K562 (cell line): ENCODE data around the gene ZNF563. TPM values are rescaled to one million over a fixed set of nuclear protein-coding genes. Genes with fewer than 3 reads are reported as not detected.

Experiments
- ATAC-seq: fragments of 200-7000 bp; cut with Tn5 transposase; 3 replicates; pipeline ENCODE4 v1.9.1; 2020; ENCODE audit warnings: moderate library complexity
- BruUV-seq: library from RNA; stranded (reverse); fragments of 400-500 nt; replicated peaks from 2 replicates; lab custom pipeline; 2021; lab: Mats Ljungman, UMichigan
- CTCF ChIA-PET: fragments of 300-600 bp; formaldehyde crosslinking; extraction: SDS; loops from one replicate; lab custom pipeline; 2021; ENCODE audit warnings: low intra/inter-chr PET ratio; lab: Yijun Ruan, JAX
- POLR2A ChIA-PET: fragments of 300-600, 350-650 bp; sonication (Branson Sonifier 250); formaldehyde crosslinking; extraction: SDS; loops from one replicate; lab custom pipeline; 2021; ENCODE audit warnings: antibody characterized with exemption, inconsistent platforms; lab: Yijun Ruan, JAX
- DNase-seq, 4 experiments: peaks; one replicate each; pipeline versions ENCODE4 v3.0.0 to v3.0.0-alpha.2; 2011 to 2018; ENCODE audit warnings: low spot score in 3 of 4, mixed read lengths in 3 of 4; ENCODE audit errors: extremely low read depth in 1 of 4
- FAIRE-seq: peaks from 2 replicates; lab custom pipeline; 2011; peaks lifted over from hg19 to GRCh38; lab: Jason Lieb, UNC
- H2AFZ ChIP-seq: 2 replicates; pipeline ENCODE4 v1.6.0; 2011; ENCODE audit warnings: low read depth, low read length, control low read depth, inconsistent platforms
- H3K27ac ChIP-seq: fragments of 200-600 bp; 3 replicates; pipeline ENCODE4 v1.8.0; 2011; ENCODE audit warnings: low read depth, mild to moderate bottlenecking, control low read depth, inconsistent platforms, low read length, moderate library complexity, mixed read lengths; ENCODE audit errors: extremely low read depth
- H3K27me3 ChIP-seq, 2 experiments: fragments of 300-600 bp in 1 of 2; 2 replicates in 1 of 2; 3 replicates in 1 of 2; pipeline versions ENCODE4 v1.6.0 to v1.8.0; 2011; ENCODE audit warnings: inconsistent platforms in 2 of 2, low read length in 2 of 2, mild to moderate bottlenecking in 1 of 2, mixed read lengths in 1 of 2, moderate library complexity in 1 of 2; ENCODE audit not compliant: control insufficient read depth in 2 of 2, insufficient read depth in 2 of 2
- H3K36me3 ChIP-seq: fragments of 300-600 bp; 3 replicates; pipeline ENCODE4 v1.8.0; 2011; ENCODE audit warnings: mild to moderate bottlenecking, low read length, inconsistent platforms; ENCODE audit not compliant: control insufficient read depth, insufficient read depth
- H3K4me1 ChIP-seq, 2 experiments: fragments of 200-600 bp in 1 of 2; replicated peaks in 1 of 2; 2 replicates in 1 of 2; 3 replicates in 1 of 2; pipeline versions ENCODE4 v1.5.1 to v1.8.0; 2011; ENCODE audit warnings: inconsistent platforms in 2 of 2, low read length in 2 of 2, mild to moderate bottlenecking in 1 of 2, mixed read lengths in 1 of 2, moderate library complexity in 1 of 2; ENCODE audit not compliant: control insufficient read depth in 2 of 2, insufficient read depth in 2 of 2
- H3K4me2 ChIP-seq: 2 replicates; pipeline ENCODE4 v1.6.1; 2011; ENCODE audit warnings: low read length, control low read depth, inconsistent platforms, mixed read lengths; ENCODE audit not compliant: insufficient read depth
- H3K4me3 ChIP-seq: fragments of 200-600 bp; sonication (generic), shearing (Covaris generic); 2 replicates; pipeline ENCODE4 v1.5.1; 2016; ENCODE audit warnings: control low read depth, inconsistent platforms
- H3K79me2 ChIP-seq: fragments of 200-600 bp; 3 replicates; pipeline ENCODE4 v1.8.0; 2011; ENCODE audit warnings: low read length, inconsistent platforms; ENCODE audit not compliant: control insufficient read depth, insufficient read depth
- H3K9ac ChIP-seq, 2 experiments: 2 replicates each; pipeline versions ENCODE4 v1.6.0 to v1.6.1; 2011; ENCODE audit warnings: low read depth in 2 of 2, low read length in 2 of 2, control low read depth in 1 of 2, inconsistent platforms in 1 of 2, mild to moderate bottlenecking in 1 of 2, mixed read lengths in 1 of 2; ENCODE audit not compliant: insufficient read depth in 1 of 2
- H3K9me1 ChIP-seq: one replicate; pipeline ENCODE4 v1.6.0; 2011; ENCODE audit warnings: inconsistent platforms, mild to moderate bottlenecking, low read length, moderate library complexity; ENCODE audit not compliant: control insufficient read depth, insufficient read depth
- H3K9me3 ChIP-seq: replicated peaks from 2 replicates; pipeline ENCODE4 v1.5.1; 2011; ENCODE audit warnings: low read depth, low read length, inconsistent platforms; ENCODE audit not compliant: control insufficient read depth, insufficient read depth
- H4K20me1 ChIP-seq: replicated peaks from 2 replicates; pipeline ENCODE4 v1.6.1; 2011; ENCODE audit warnings: low read length, inconsistent platforms, mixed read lengths; ENCODE audit not compliant: control insufficient read depth, insufficient read depth
- ATF3 ChIP-seq, 2 experiments: fragments of 450-650 bp in 1 of 2; sonication (generic) in 1 of 2; formaldehyde crosslinking in 1 of 2; IDR thresholded peaks in 1 of 2; conservative IDR thresholded peaks in 1 of 2; 2 replicates each; pipeline versions ENCODE4 v1.6.1 to v1.8.1; 2016 to 2023; ENCODE audit warnings: mild to moderate bottlenecking in 2 of 2, moderate library complexity in 2 of 2, inconsistent platforms in 1 of 2, missing genetic modification reagents in 1 of 2
- BCOR ChIP-seq: fragments of 450-650 bp; IDR thresholded peaks from 2 replicates; pipeline ENCODE4 v1.6.1; 2016
- BMI1 ChIP-seq: fragments of 150-350 bp; IDR thresholded peaks from 2 replicates; pipeline ENCODE4 v1.6.1; 2014; ENCODE audit warnings: low read length
- CCAR2 ChIP-seq: fragments of 200-400 bp; formaldehyde crosslinking; IDR thresholded peaks from 2 replicates; pipeline ENCODE4 v1.6.1; 2017; ENCODE audit warnings: mild to moderate bottlenecking, low read depth, low read length
- CGGBP1 ChIP-seq: fragments of 250-450 bp; sonication (Bioruptor Pico); IDR thresholded peaks from 2 replicates; pipeline ENCODE4 v1.9.0; 2021; ENCODE audit warnings: mild to moderate bottlenecking
- COPS2 ChIP-seq: fragments of 450-650 bp; conservative IDR thresholded peaks from 2 replicates; pipeline ENCODE4 v1.6.1; 2016; ENCODE audit warnings: mild to moderate bottlenecking, moderate library complexity
- NR2C2 ChIP-seq, 2 experiments: fragments of 200-800 bp in 1 of 2; sonication (Bioruptor generic) in 1 of 2; sonication (generic) in 1 of 2; formaldehyde crosslinking in 1 of 2; IDR thresholded peaks; 2 replicates each; pipeline versions ENCODE4 v1.6.1 to v1.8.0; 2016 to 2022; ENCODE audit warnings: mild to moderate bottlenecking in 1 of 2, missing compliant biosample characterization in 1 of 2, missing genetic modification characterization in 1 of 2, missing genetic modification reagents in 1 of 2
- SAFB ChIP-seq: fragments of 200-400 bp; formaldehyde crosslinking; IDR thresholded peaks from 2 replicates; pipeline ENCODE4 v1.6.1; 2017; ENCODE audit warnings: low read depth, low read length, borderline replicate concordance
- ZBTB12 ChIP-seq: fragments of 250-450 bp; sonication (Bioruptor Pico); IDR thresholded peaks from 2 replicates; pipeline ENCODE4 v1.4.0; 2020
- ZBTB43 ChIP-seq: sonication (generic); formaldehyde crosslinking; IDR thresholded peaks from 2 replicates; pipeline ENCODE4 v1.8.0; 2023; ENCODE audit warnings: mild to moderate bottlenecking, missing genetic modification reagents
- ZNF124 ChIP-seq: sonication (generic); formaldehyde crosslinking; IDR thresholded peaks from 2 replicates; pipeline ENCODE4 v1.8.1; 2022; ENCODE audit warnings: missing genetic modification reagents
- ZNF316 ChIP-seq: fragments of 450-650 bp; IDR thresholded peaks from 2 replicates; pipeline ENCODE4 v1.6.1; 2016
- ZNF347 ChIP-seq: fragments of 450-650 bp; formaldehyde crosslinking; IDR thresholded peaks from 2 replicates; pipeline ENCODE4 v1.4.0; 2020; ENCODE audit warnings: low read depth, mild to moderate bottlenecking, moderate library complexity
- ZNF408 ChIP-seq: fragments of 250-450 bp; sonication (Bioruptor Pico); IDR thresholded peaks from 2 replicates; pipeline ENCODE4 v1.4.0; 2020; ENCODE audit warnings: low read depth, mild to moderate bottlenecking, moderate library complexity
- ZNF77 ChIP-seq: fragments of 250-450 bp; sonication (Bioruptor Pico); IDR thresholded peaks from 2 replicates; pipeline ENCODE4 v1.5.0; 2020
- WGBS: fragments of 100-300 bp; shearing (Covaris generic); methylation state at CpG from one replicate; pipeline ENCODE4 v1.1.6; 2016; ENCODE audit warnings: low coverage, mixed read lengths; ENCODE audit not compliant: insufficient coverage; ENCODE audit errors: missing lambda C conversion rate; 5-methylcytosine and 5-hydroxymethylcytosine counted together
- in situ Hi-C: fragments of 300-500 bp; cut with MboI; formaldehyde crosslinking; loops from 4 replicates; pipeline ENCODE4 v1.15.0; 2018; ENCODE audit warnings: inconsistent platforms, mixed read lengths
- intact Hi-C: fragments of 100-400 bp; cut with micrococcal nuclease; formaldehyde crosslinking; loops from 2 replicates; pipeline ENCODE4 v1.14.2; 2022
- polyA plus RNA-seq, 8 experiments: library from polyadenylated mRNA; depleted of rRNA in 4 of 8; stranded (reverse) in 5 of 8; unstranded in 3 of 8; fragments of >200 nt; fragmentation: Nextera tagmentation in 2 of 8; fragmentation: Illumina TruSeq in 1 of 8; extraction: Ambion mirVana in 2 of 8; extraction: Trizol in 1 of 8; gene quantifications; 2 replicates each; pipeline versions ENCODE4 v1.2.1 to v1.2.3, GENCODE V29; 2011 to 2014; ENCODE audit warnings: inconsistent platforms in 1 of 8, missing spikeins in 1 of 8
- total RNA-seq, 7 experiments: library from RNA; depleted of rRNA in 6 of 7; stranded (reverse); fragments of >200 nt in 6 of 7; fragmentation: Illumina TruSeq in 2 of 7; extraction: Trizol in 2 of 7; gene quantifications; 2 replicates each; pipeline versions ENCODE4 v1.2.1 to v1.2.3, GENCODE V29; 2011 to 2021; ENCODE audit warnings: low replicate concordance in 1 of 7

ZNF563 gene
- total and polyA plus RNA-seq, 9 of the 15 experiments (the other 6 are each of a cell fraction or from before 2014, with no cell fraction given), result 0.37 to 2.9 (median 0.74) TPM

GRCh38 chr19:12374026-12374425 is 40.6 kb upstream of the ZNF563 start:
- no TSS peak for BruUV-seq

More at GRCh38 chr19:12374026-12374425, 40.6 kb upstream of the ZNF563 start:
- no peak overlapping the region for H2AFZ ChIP-seq
- H3K79me2 ChIP-seq, result no peaks in the 10 kb centered on the region
- no peaks in the 10 kb centered on the region for H4K20me1 ChIP-seq
- no peak overlapping the region for H3K9ac ChIP-seq
- no peaks in the 10 kb centered on the region for H3K36me3 ChIP-seq
- POLR2A ChIA-PET, result interaction anchor here (1.4 kb wide), 1 partner anchor 11 kb away, joined by 3 read pairs; no protein-coding TSS in a partner anchor
- H3K9me1 ChIP-seq, result no peaks in the 10 kb centered on the region
- H3K4me3 ChIP-seq, result no peak overlapping the region
- no peak for FAIRE-seq
- H3K27me3 ChIP-seq, result peaks cover 0 to 5% of the 10 kb centered on the region in 2 experiments; a peak in 2 of 5 replicates
- intact Hi-C loops, result loop anchor here (10.0 kb wide), 1 partner anchor 111 kb away; the partner anchor contains the start of gene ZNF709
- no peak for TF ChIP-seq ZNF124 (CRISPR knock-in tag)
- TF ChIP-seq NR2C2 (CRISPR knock-in tag; IDR thresholded peaks at IDR 0.05), result no peak
- no peak for TF ChIP-seq NR2C2 (tag; IDR thresholded peaks at IDR 0.05)
- TF ChIP-seq ZBTB12 (CRISPR knock-in tag), result no peak
- no peak for TF ChIP-seq CCAR2
- no peak for TF ChIP-seq ZNF316
- TF ChIP-seq SAFB, result no peak
- TF ChIP-seq CGGBP1 (CRISPR knock-in tag), result no peak
- no peak for TF ChIP-seq BCOR
- no peak for TF ChIP-seq ZNF77
- no peak for TF ChIP-seq COPS2
- TF ChIP-seq ZBTB43, result no peak
- no peak for TF ChIP-seq ZNF408 (CRISPR knock-in tag)
- TF ChIP-seq BMI1, result no peak
- no peak for TF ChIP-seq ZNF347 (CRISPR knock-in tag)
- TF ChIP-seq ATF3 (IDR thresholded peaks at IDR 0.05), result no peak
- TF ChIP-seq ATF3 (CRISPR knock-in tag; conservative IDR thresholded peaks at IDR 0.05), result no peak
- TF ChIP-seq, all 486 proteins: peak for 0
- peaks cover 3% of the 10 kb centered on the region for H3K9me3 ChIP-seq
- H3K27ac ChIP-seq, result no peak overlapping the region
- no peak for ATAC-seq
- WGBS, result 0% methylated on average over 1 of the region's 1 CpG
- H3K4me1 ChIP-seq, result no peaks in the 10 kb centered on the region
- CTCF ChIA-PET, result no interaction called here
- in situ Hi-C loops, result no loop called here
- no peak for DNase-seq
- no peak overlapping the region for H3K4me2 ChIP-seq
